KOPT-K1 (cell line): ENCODE measurements around the gene MAP2.

Source experiments
- H3K27ac ChIP-seq: fragments of 200-600 bp; sonication (generic); 2 replicates; pipeline ENCODE4 v1.5.1; 2016; ENCODE audit warnings: antibody characterized with exemption, mild to moderate bottlenecking, low read depth, low read length; ENCODE audit not compliant: poor library complexity, severe bottlenecking
- H3K36me3 ChIP-seq: fragments of 200-600 bp; sonication (generic); 2 replicates; pipeline ENCODE4 v1.5.1; 2017; ENCODE audit warnings: antibody characterized with exemption, mild to moderate bottlenecking, low read length, moderate library complexity; ENCODE audit not compliant: insufficient read depth
- H3K9me3 ChIP-seq: fragments of 200-600 bp; sonication (generic); 2 replicates; pipeline ENCODE4 v1.5.1; 2017; ENCODE audit warnings: antibody characterized with exemption, low read length, mild to moderate bottlenecking; ENCODE audit not compliant: insufficient read depth, poor library complexity, severe bottlenecking

The MAP2 gene

GRCh38 chr2:209601497-209601896 is 177.7 kb downstream of the MAP2 start:
- H3K27ac ChIP-seq: no peak overlapping the region
- H3K9me3 ChIP-seq: no peaks in the 10 kb centered on the region
- no peaks in the 10 kb centered on the region for H3K36me3 ChIP-seq

GRCh38 chr2:209602259-209602658 is 178.4 kb downstream of the MAP2 start:
- no peaks in the 10 kb centered on the region for H3K36me3 ChIP-seq
- no peak overlapping the region for H3K27ac ChIP-seq
- no peaks in the 10 kb centered on the region for H3K9me3 ChIP-seq

- Histone ChIP-seq H3K9me3 (no peaks in the 10 kb centered on the region), H3K36me3 (no peaks in the 10 kb centered on the region), H3K27ac (no peak overlapping the region)
These were observed 185.7 kb downstream of the MAP2 start for GRCh38 chr2:209609531-209609930.

GRCh38 chr2:209610631-209611030 is 186.8 kb downstream of the MAP2 start:
- H3K27ac ChIP-seq: no peak overlapping the region
- H3K9me3 ChIP-seq: no peaks in the 10 kb centered on the region
- no peaks in the 10 kb centered on the region for H3K36me3 ChIP-seq

- Histone ChIP-seq H3K27ac (no peak overlapping the region), H3K9me3 (no peaks in the 10 kb centered on the region), H3K36me3 (no peaks in the 10 kb centered on the region)
These were observed 189.9 kb downstream of the MAP2 start for GRCh38 chr2:209613649-209614305.

- H3K9me3 ChIP-seq: no peaks in the 10 kb centered on the region
- no peaks in the 10 kb centered on the region for H3K36me3 ChIP-seq
- no peak overlapping the region for H3K27ac ChIP-seq
These were observed 191.0 kb downstream of the MAP2 start for GRCh38 chr2:209614690-209615369.

GRCh38 chr2:209619782-209620181 is 195.9 kb downstream of the MAP2 start:
- Histone ChIP-seq H3K9me3 (no peaks in the 10 kb centered on the region), H3K27ac (no peak overlapping the region)

GRCh38 chr2:209624192-209624938 is 200.5 kb downstream of the MAP2 start:
- H3K9me3 ChIP-seq: no peaks in the 10 kb centered on the region
- H3K27ac ChIP-seq: no peak overlapping the region
- no peaks in the 10 kb centered on the region for H3K36me3 ChIP-seq

More at GRCh38 chr2:209619782-209620181, 195.9 kb downstream of the MAP2 start:
- no peaks in the 10 kb centered on the region for H3K36me3 ChIP-seq

GRCh38 chr2:209629597-209629996 is 205.8 kb downstream of the MAP2 start:
- Histone ChIP-seq H3K27ac (no peak overlapping the region), H3K9me3 (no peaks in the 10 kb centered on the region), H3K36me3 (no peaks in the 10 kb centered on the region)

- Histone ChIP-seq H3K27ac (no peak overlapping the region), H3K36me3 (no peaks in the 10 kb centered on the region), H3K9me3 (no peaks in the 10 kb centered on the region)
These were observed 210.1 kb downstream of the MAP2 start for GRCh38 chr2:209633911-209634310.

GRCh38 chr2:209636076-209636475 is 212.2 kb downstream of the MAP2 start:
- Histone ChIP-seq H3K9me3 (no peaks in the 10 kb centered on the region), H3K36me3 (no peaks in the 10 kb centered on the region)

GRCh38 chr2:209637293-209637692 is 213.4 kb downstream of the MAP2 start:
- Histone ChIP-seq H3K36me3 (no peaks in the 10 kb centered on the region), H3K27ac (no peak overlapping the region), H3K9me3 (no peaks in the 10 kb centered on the region)

More at GRCh38 chr2:209636076-209636475, 212.2 kb downstream of the MAP2 start:
- no peak overlapping the region for H3K27ac ChIP-seq

GRCh38 chr2:209638346-209638745 is 214.5 kb downstream of the MAP2 start:
- Histone ChIP-seq H3K9me3 (no peaks in the 10 kb centered on the region), H3K36me3 (no peaks in the 10 kb centered on the region), H3K27ac (no peak overlapping the region)

- H3K27ac ChIP-seq: no peak overlapping the region
- H3K36me3 ChIP-seq: no peaks in the 10 kb centered on the region
- no peaks in the 10 kb centered on the region for H3K9me3 ChIP-seq
These were observed 216.5 kb downstream of the MAP2 start for GRCh38 chr2:209640358-209640757.

GRCh38 chr2:209642146-209642820 is 218.4 kb downstream of the MAP2 start:
- H3K27ac ChIP-seq: no peak overlapping the region
- H3K36me3 ChIP-seq: no peaks in the 10 kb centered on the region
- H3K9me3 ChIP-seq: no peaks in the 10 kb centered on the region
